Stimulated activated naive CD8-positive, alpha-beta T cell treated with anti-CD3 and anti-CD28 coated beads, Interleukin-15, amount 100 ng/mL, for 72 hours (primary cell): ENCODE measurements around the gene ASZ1.

ENCODE experiments used
- ATAC-seq: fragments of 150-1000 bp; cut with Tn5 transposase; 2 replicates; pipeline ENCODE4 v1.10.0; 2021; ENCODE audit warnings: mild to moderate bottlenecking, moderate library complexity
- DNase-seq, 2 donors: peaks; one replicate each; pipeline ENCODE4 v3.0.0; 2021 to 2022
- H3K27ac Mint-ChIP-seq, 2 donors: one replicate each; pipeline ENCODE4 v1.8.0; 2022; ENCODE audit warnings: mild to moderate bottlenecking in 2 of 2, mixed read lengths in 2 of 2, moderate library complexity in 2 of 2
- H3K27me3 Mint-ChIP-seq: one replicate; pipeline ENCODE4 v1.8.0; 2022; ENCODE audit warnings: mixed read lengths
- H3K4me1 Mint-ChIP-seq: one replicate; pipeline ENCODE4 v1.8.0; 2022; ENCODE audit warnings: mild to moderate bottlenecking, mixed read lengths
- H3K4me3 Mint-ChIP-seq, 2 donors: one replicate each; pipeline ENCODE4 v1.8.0; 2022; ENCODE audit warnings: mild to moderate bottlenecking in 2 of 2, mixed read lengths in 2 of 2, moderate library complexity in 1 of 2
- H3K9me3 Mint-ChIP-seq, 2 donors: one replicate each; pipeline ENCODE4 v1.8.0; 2022; ENCODE audit warnings: mixed read lengths in 2 of 2

Gene ASZ1

GRCh38 chr7:117324960-117325359 lies 102.3 kb downstream of the ASZ1 start:
- DNase-seq (no peak), ATAC-seq (no peak)
- Mint-ChIP-seq H3K27me3 (peaks cover 68% of the 10 kb centered on the region), H3K4me1 (peaks cover 13% of the 10 kb centered on the region), H3K9me3 (peaks cover 0 to 5% of the 10 kb centered on the region in 2 donors), H3K27ac (no peak overlapping the region), H3K4me3 (no peak overlapping the region)

GRCh38 chr7:117323851-117324711 lies 103.2 kb downstream of the ASZ1 start:
- DNase-seq: no peak
- peaks cover 13% of the 10 kb centered on the region for H3K4me1 Mint-ChIP-seq
- H3K9me3 Mint-ChIP-seq: peaks cover 0 to 5% of the 10 kb centered on the region in 2 donors
- no peak for ATAC-seq
- no peak overlapping the region for H3K27ac Mint-ChIP-seq
- peak overlapping the region in 1 of 2 donors; percentile 19 for H3K4me3 Mint-ChIP-seq
- peaks cover 71% of the 10 kb centered on the region for H3K27me3 Mint-ChIP-seq

GRCh38 chr7:117323305-117323850 lies 103.9 kb downstream of the ASZ1 start:
- Mint-ChIP-seq H3K9me3 (no peaks in the 10 kb centered on the region), H3K27me3 (peaks cover 71% of the 10 kb centered on the region), H3K4me1 (peaks cover 13% of the 10 kb centered on the region), H3K27ac (no peak overlapping the region), H3K4me3 (no peak overlapping the region)
- DNase-seq: no peak
- no peak for ATAC-seq

- Mint-ChIP-seq H3K27me3 (peaks cover 71% of the 10 kb centered on the region), H3K27ac (no peak within 1 kb of the TSS), H3K4me1 (peaks cover 13% of the 10 kb centered on the region), H3K4me3 (peak within 1 kb of the TSS in 1 of 2 donors; percentile 19), H3K9me3 (no peaks in the 10 kb centered on the region)
- no peak for ATAC-seq
- no peak for DNase-seq
These were observed 104.5 kb downstream of the ASZ1 start, which contains the start of gene WNT2 for GRCh38 chr7:117322741-117323304. WNT2 (minus strand) TSS chr7:117323058; CDS start chr7:117322989, 69 bp downstream.

- Mint-ChIP-seq H3K27ac (no peak overlapping the region), H3K4me3 (no peak overlapping the region), H3K27me3 (peaks cover 59% of the 10 kb centered on the region), H3K4me1 (peaks cover 13% of the 10 kb centered on the region), H3K9me3 (no peaks in the 10 kb centered on the region)
- DNase-seq: no peak
- ATAC-seq: no peak
These were observed 106.8 kb downstream of the ASZ1 start for GRCh38 chr7:117320523-117320922.

DNA sequence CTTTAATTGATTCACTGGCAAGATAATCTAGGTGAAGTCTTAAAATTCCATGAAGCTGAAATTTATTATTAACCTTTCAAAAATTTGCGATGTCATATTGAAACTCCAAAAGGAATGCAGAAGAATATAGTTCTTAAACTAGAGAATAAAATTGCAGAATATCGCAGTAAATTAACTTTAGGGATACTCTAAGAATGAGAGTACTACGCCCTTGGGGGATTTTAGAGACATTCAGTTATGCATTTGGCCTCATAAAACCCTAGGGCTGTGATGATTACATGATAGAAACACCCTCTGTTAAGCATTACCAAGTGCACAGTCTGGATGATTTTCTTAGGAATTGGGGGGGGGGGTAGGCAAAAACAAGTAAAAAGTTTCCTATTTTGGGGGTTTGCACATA lies 108.1 kb downstream of the ASZ1 start:
- DNase-seq: no peak
- peaks cover 45% of the 10 kb centered on the region for H3K27me3 Mint-ChIP-seq
- H3K4me1 Mint-ChIP-seq: peaks cover 13% of the 10 kb centered on the region
- ATAC-seq: no peak
- H3K4me3 Mint-ChIP-seq: no peak overlapping the region
- H3K27ac Mint-ChIP-seq: peak overlapping the region in 1 of 2 donors; percentile 34
- no peaks in the 10 kb centered on the region for H3K9me3 Mint-ChIP-seq

GRCh38 chr7:117313582-117313981 lies 113.7 kb downstream of the ASZ1 start:
- no peak overlapping the region for H3K4me3 Mint-ChIP-seq
- no peak overlapping the region for H3K27ac Mint-ChIP-seq
- H3K4me1 Mint-ChIP-seq: no peaks in the 10 kb centered on the region
- DNase-seq (no peak), ATAC-seq (no peak)
- H3K9me3 Mint-ChIP-seq: no peaks in the 10 kb centered on the region
- H3K27me3 Mint-ChIP-seq: peaks cover 16% of the 10 kb centered on the region
